ENCODE data around the gene VWA2.

The VWA2 gene

DNA sequence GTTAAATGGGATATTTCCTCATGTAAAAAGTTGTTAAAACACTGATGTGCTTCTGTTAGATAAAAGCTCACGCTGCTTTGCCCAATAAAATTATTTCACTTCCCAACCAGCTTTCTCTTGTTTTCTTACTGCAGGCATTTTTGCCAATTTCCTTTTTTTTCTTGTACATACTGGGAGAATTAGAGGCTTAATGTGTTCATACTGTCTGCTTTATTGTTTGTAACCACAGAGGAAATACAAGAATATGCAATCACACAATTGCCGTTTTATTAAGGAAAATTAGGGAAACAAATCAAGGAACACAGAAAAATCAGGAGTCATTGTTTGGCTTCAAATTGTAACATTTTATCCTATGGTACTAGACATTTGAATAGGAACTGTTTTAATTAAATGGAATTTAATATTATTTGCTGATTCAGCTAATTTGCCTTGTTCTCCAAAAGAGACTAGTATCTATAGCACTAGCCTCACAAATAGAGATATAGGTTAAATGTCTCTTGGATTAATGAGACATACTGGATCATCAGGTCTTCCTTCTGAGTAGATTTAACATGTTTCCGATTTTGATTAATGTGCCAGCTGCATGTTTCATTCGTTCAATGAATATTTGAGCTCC, 6.4 kb upstream of the VWA2 start:
- no peak overlapping the region for H3K27ac Mint-ChIP-seq
- no peaks in the 10 kb centered on the region for H3K4me1 Mint-ChIP-seq (ENCODE audit: low read depth)
- no peaks in the 10 kb centered on the region for H3K36me3 Mint-ChIP-seq
- H3K4me3 Mint-ChIP-seq, result no peak overlapping the region
- H3K27me3 Mint-ChIP-seq, result peaks cover 8% of the 10 kb centered on the region
- no peaks in the 10 kb centered on the region for H3K9me3 Mint-ChIP-seq (ENCODE audit: low read depth)

DNA sequence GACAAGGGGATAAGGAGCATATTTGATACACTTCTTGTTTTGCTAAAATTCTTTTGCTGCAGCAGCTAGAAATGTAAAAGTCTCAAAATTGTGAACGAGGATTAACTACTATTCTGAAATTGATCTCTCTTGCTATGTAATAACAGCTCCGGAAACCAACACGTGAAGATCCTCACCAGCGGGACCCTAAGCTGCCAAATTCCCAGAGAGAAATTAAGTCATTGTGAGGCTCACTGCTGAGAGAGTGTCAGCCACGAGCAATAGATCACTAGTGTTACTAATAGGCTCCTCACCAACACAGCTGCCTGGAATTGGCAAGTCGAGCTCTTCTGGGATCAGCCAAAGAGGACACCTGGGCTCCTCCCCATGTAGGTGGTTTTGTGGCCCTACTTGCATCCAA, 5.6 kb upstream of the VWA2 start:
- Mint-ChIP-seq H3K36me3 (no peaks in the 10 kb centered on the region), H3K4me1 (ENCODE audit: low read depth) (no peaks in the 10 kb centered on the region), H3K27me3 (peaks cover 8% of the 10 kb centered on the region), H3K27ac (no peak overlapping the region), H3K9me3 (ENCODE audit: low read depth) (no peaks in the 10 kb centered on the region), H3K4me3 (no peak overlapping the region)

DNA sequence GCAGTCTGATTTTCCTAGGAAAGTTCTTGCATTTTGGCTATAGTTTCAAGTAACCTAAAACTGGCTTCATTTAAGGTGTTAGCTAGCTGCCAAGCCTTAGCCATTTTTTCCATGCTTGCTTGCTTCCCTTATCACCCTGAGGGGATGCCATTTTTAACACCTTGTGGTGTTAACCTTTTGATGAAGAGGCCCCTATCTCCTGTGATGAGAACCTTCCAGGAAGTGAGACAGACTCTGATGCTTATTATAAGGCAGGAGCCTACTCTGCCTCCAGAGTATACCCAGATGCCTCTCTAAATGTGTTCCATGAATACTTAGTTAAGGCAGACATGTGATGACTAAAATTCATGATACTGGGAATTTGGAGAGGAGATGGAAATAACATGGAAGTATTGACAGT, 4.9 kb upstream of the VWA2 start:
- H3K4me3 Mint-ChIP-seq, result no peak overlapping the region
- H3K27me3 Mint-ChIP-seq, result peaks cover 10% of the 10 kb centered on the region
- no peaks in the 10 kb centered on the region for H3K9me3 Mint-ChIP-seq (ENCODE audit: low read depth)
- no peak overlapping the region for H3K27ac Mint-ChIP-seq
- peaks cover 3% of the 10 kb centered on the region for H3K4me1 Mint-ChIP-seq (ENCODE audit: low read depth)
- H3K36me3 Mint-ChIP-seq, result no peaks in the 10 kb centered on the region

DNA sequence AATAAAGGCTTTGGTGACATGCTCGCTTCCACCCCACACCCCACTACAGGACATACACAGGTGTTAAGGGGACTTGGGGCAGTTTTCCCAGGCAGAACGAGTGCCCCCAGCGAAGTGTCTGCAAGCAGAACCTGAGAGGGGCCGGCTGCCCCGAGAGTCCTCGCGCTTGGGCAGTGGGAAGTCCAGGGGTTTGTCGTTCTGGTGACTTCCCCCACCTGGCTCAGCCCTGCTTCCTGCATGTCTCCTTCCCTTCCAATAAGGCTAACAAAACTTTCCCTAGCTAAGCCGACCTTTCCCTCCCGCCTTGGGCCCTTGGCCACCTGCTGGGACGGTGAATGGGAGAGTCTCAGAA, 916 bp downstream of the VWA2 start:
- Mint-ChIP-seq H3K27ac (no peak overlapping the region), H3K4me3 (peak overlapping the region; percentile 50), H3K9me3 (ENCODE audit: low read depth) (no peaks in the 10 kb centered on the region), H3K36me3 (no peaks in the 10 kb centered on the region), H3K27me3 (peaks cover 30% of the 10 kb centered on the region), H3K4me1 (ENCODE audit: low read depth) (peaks cover 3% of the 10 kb centered on the region)

DNA sequence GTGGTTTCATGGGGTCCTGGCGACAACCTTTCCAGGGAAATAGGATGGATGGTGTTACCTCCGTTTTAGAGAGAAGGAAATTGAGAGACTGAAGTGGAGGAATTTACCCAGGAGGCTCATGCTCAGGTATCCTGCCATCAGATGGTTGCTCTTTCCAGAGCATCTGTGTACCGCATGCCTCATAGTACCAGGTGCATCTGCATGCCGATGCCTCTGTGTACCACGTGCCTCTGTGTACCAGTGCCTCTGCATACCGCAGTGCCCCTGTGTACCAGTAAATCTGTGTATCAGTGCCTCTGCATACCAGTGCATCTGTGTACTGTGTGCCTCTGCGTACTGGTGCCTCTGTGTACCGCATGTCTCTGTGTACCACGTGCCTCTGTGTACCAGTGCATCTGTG, 3.2 kb downstream of the VWA2 start:
- H3K27ac Mint-ChIP-seq, result no peak overlapping the region
- H3K36me3 Mint-ChIP-seq, result no peaks in the 10 kb centered on the region
- H3K27me3 Mint-ChIP-seq, result peaks cover 30% of the 10 kb centered on the region
- H3K4me1 Mint-ChIP-seq (ENCODE audit: low read depth), result peaks cover 3% of the 10 kb centered on the region
- no peak overlapping the region for H3K4me3 Mint-ChIP-seq
- no peaks in the 10 kb centered on the region for H3K9me3 Mint-ChIP-seq (ENCODE audit: low read depth)

DNA sequence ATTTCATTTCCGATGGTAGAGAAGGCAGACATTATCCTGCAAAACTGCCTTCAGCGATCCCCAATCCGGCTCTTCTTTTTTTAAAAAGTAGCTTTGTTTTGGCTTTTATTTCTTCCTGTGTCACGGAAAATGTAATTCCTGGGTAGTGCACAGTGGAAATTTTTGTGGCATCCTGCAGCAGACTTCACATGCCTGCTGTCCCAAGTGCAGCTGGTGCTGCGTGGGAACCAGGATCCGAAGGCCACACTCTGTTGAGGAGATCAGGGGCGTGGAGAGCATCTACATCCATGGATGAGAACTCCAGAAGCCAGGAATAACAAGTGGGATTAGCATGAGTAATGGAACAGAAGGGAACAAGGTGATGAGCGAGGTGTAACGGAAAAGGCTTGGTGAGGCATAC, 4.6 kb downstream of the VWA2 start:
- H3K4me1 Mint-ChIP-seq (ENCODE audit: low read depth), result peaks cover 3% of the 10 kb centered on the region
- peaks cover 24% of the 10 kb centered on the region for H3K27me3 Mint-ChIP-seq
- H3K36me3 Mint-ChIP-seq, result no peaks in the 10 kb centered on the region
- H3K9me3 Mint-ChIP-seq (ENCODE audit: low read depth), result no peaks in the 10 kb centered on the region
- H3K4me3 Mint-ChIP-seq, result no peak overlapping the region
- no peak overlapping the region for H3K27ac Mint-ChIP-seq

DNA sequence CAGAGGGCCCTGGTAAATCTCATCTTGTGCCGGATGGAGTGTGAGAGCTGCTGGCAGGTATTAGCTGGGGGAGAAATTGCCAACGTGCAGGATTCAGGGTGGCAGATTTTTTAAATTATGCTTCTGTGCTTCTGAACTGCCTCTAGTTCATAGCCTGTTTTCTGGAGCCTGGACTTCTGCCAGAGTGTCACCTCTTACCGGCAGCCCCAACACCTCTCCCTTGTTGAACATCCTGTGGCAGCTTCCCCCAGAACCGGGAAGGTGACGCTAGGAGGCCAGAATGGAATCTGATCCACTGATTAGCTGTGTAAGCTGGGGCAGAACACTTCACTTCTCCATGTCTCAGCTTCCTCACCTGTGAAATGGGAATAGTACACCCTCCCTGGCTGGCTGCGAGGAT, 5.1 kb downstream of the VWA2 start:
- H3K4me1 Mint-ChIP-seq (ENCODE audit: low read depth), result no peaks in the 10 kb centered on the region
- no peak overlapping the region for H3K4me3 Mint-ChIP-seq
- H3K36me3 Mint-ChIP-seq, result no peaks in the 10 kb centered on the region
- peaks cover 22% of the 10 kb centered on the region for H3K27me3 Mint-ChIP-seq
- no peaks in the 10 kb centered on the region for H3K9me3 Mint-ChIP-seq (ENCODE audit: low read depth)
- H3K27ac Mint-ChIP-seq, result no peak overlapping the region

DNA sequence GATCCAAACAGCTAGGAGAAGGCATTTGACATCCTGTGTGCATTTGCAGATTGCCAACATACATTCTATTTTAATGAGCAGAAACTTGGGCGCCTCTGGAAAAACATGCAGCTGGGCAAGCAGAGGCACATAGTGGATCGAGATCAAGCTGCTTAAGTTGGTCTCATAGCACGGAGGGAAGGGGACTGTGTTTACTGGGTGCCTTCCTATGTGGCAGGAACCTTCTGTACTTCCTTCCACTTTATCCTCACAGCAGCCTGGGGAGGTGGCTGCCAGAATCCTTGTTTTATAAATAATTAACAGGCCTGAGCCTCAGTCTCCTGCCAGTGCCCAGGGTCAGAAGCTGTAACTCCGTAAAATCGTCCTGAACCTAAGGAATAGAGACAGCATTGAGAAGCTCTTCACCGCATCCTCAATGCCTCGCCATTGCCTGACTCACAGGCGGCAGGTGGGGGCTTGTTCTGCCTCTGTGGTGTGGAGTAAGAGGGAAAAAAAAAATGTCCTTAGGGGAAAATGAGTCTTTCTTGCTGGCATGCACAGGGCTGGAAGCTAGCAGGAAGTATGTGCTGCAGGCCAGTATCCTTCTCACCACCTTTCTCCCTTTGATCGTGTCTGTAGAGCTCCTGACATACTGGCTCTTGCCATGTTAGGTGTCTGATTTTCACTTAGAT, 6.2 kb downstream of the VWA2 start:
- Mint-ChIP-seq H3K36me3 (no peaks in the 10 kb centered on the region), H3K9me3 (ENCODE audit: low read depth) (no peaks in the 10 kb centered on the region), H3K4me3 (no peak overlapping the region), H3K27ac (no peak overlapping the region), H3K4me1 (ENCODE audit: low read depth) (no peaks in the 10 kb centered on the region), H3K27me3 (peaks cover 24% of the 10 kb centered on the region)

DNA sequence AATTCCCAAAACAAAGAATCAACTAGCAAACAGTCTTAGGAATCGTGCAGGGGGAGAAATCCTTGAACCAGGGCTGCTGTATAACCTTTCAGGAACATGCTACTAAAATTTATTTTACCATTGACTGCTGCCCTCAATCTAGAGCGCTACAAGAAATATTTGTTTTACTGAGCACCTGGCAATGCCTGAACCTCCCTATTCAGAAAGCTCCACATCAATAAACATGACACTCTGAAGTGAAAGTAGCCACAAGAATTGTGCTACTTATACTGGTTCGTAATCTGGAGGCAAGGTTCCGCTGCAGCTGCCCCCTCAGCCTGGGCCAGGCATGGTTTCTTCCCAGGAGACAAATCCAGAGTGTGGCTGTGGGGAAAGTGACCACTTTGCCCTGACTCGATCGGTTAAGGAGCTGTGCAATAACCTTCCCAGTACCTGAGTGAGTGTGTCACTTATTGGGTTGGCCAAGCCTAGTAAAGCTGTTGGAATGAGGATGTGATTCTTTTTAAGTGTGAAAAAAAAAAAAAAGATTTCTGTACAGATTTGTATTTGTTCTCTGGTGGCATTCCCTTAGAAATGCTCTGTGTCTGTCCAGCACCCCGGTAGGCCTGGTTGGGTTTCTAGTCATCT, 7.7 kb downstream of the VWA2 start:
- Mint-ChIP-seq H3K27ac (no peak overlapping the region), H3K36me3 (no peaks in the 10 kb centered on the region), H3K9me3 (ENCODE audit: low read depth) (no peaks in the 10 kb centered on the region), H3K4me3 (no peak overlapping the region), H3K4me1 (ENCODE audit: low read depth) (no peaks in the 10 kb centered on the region), H3K27me3 (peaks cover 17% of the 10 kb centered on the region)

DNA sequence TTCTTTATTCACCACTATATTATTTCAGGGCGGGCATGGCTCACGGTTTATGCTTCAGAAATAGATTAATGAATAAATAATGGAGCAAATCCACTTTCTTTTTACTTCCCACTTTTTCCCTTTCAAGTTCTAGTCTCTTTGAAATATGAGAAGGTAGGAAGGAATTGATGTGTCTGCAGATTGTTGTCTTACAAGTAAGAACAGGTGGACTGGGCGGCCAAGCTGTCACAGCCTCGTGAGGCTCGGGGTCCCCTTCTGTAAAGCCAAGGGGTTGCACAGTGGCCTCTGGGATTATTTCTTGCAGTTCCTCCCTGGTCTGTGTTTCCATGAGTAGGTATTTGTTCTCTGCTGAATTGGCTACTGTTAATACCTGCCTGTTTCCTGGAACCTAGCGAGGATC, 11.2 kb downstream of the VWA2 start:
- H3K4me1 Mint-ChIP-seq (ENCODE audit: low read depth), result peaks cover 3% of the 10 kb centered on the region
- no peaks in the 10 kb centered on the region for H3K9me3 Mint-ChIP-seq (ENCODE audit: low read depth)

DNA sequence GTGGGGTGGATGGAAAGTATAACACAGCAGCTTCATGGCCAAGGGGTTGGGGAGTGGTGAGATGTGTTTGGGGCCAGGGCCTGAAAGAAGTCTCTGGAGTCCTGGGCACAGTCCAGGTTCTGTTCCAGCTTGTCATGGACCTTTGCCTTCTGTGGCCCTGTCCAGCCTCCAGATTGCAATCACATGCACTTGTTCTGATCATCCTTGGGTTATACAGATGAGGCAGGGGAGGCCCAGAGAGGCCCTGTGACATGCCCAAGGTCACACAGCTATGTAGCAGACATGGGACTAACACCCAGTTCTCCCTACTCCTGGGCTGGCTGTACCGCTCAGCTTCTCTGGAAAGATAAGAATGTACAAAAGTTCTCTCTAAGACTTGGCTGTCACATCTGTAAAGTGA, 11.7 kb downstream of the VWA2 start:
- no peaks in the 10 kb centered on the region for H3K36me3 Mint-ChIP-seq
- H3K4me3 Mint-ChIP-seq, result no peak overlapping the region
- no peaks in the 10 kb centered on the region for H3K9me3 Mint-ChIP-seq (ENCODE audit: low read depth)
- H3K27ac Mint-ChIP-seq, result no peak overlapping the region
- H3K27me3 Mint-ChIP-seq, result peaks cover 7% of the 10 kb centered on the region
- H3K4me1 Mint-ChIP-seq (ENCODE audit: low read depth), result peaks cover 3% of the 10 kb centered on the region

More for the DNA sequence above, 11.2 kb downstream of the VWA2 start:
- Mint-ChIP-seq H3K27ac (no peak overlapping the region), H3K27me3 (peaks cover 7% of the 10 kb centered on the region), H3K4me3 (no peak overlapping the region), H3K36me3 (no peaks in the 10 kb centered on the region)

DNA sequence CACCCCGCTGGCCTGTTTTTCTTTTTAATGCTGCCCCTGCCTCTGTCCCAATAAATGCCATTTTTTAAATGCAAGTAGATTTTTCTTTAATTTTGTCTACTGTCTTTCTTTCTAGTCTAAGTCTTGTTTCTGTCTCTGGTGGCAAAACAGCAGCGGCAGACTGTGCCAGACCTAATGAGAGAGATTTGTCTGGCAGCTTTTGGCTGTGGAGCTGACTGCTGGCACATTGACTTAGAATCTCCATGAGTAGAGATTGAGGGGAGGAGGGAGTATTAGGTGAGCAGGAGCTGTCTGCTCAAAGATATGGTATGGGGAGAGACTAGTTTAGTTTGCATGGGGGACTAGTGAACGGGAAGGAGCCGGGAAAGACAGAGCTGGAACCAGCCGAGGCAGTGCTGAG, 13.0 kb downstream of the VWA2 start:
- Mint-ChIP-seq H3K27me3 (peaks cover 7% of the 10 kb centered on the region), H3K4me1 (ENCODE audit: low read depth) (peaks cover 3% of the 10 kb centered on the region), H3K4me3 (no peak overlapping the region), H3K27ac (no peak overlapping the region), H3K36me3 (no peaks in the 10 kb centered on the region), H3K9me3 (ENCODE audit: low read depth) (no peaks in the 10 kb centered on the region)

DNA sequence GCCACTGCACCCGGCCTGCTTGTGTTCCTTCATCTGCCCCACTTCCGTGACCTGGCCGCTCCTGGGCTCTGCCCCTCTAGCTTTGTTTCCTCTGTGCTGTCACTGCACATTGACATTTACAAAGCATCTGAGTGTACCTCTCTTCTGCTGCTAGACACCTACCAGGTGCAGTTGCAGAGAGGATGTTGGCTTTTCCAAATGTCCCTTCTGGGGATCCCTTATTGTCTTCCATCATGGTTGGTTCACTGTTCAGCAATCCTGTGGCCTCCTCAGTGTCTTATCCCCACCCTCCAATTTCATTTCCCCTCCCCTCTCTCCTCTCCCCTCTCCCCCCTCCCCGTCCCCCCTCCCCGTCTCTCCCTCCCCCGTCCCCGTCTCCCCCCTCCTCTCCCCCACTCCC, 13.8 kb downstream of the VWA2 start:
- Mint-ChIP-seq H3K4me1 (ENCODE audit: low read depth) (peaks cover 3% of the 10 kb centered on the region), H3K36me3 (no peaks in the 10 kb centered on the region), H3K27ac (no peak overlapping the region), H3K27me3 (peaks cover 7% of the 10 kb centered on the region), H3K4me3 (no peak overlapping the region), H3K9me3 (ENCODE audit: low read depth) (no peaks in the 10 kb centered on the region)

DNA sequence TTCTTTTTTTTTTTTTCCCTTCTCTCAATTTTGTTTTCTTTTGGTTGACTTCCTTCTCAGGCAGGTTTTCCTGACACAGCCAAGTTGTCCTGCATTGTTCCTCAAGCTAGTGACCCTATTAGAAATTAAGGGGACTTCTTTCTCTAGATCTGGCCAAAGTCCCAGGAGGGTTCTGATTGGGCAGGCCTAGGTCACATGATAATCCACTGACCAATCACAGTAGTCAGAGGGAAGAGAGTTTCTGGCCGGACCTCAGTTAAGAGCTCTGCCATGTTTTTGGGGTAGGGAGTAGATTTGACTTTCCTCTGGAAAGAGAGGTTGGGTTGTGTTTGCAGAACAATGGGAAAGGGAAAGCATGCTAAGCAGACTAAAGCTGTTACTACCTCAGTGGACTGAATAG, 16.2 kb downstream of the VWA2 start:
- Mint-ChIP-seq H3K4me1 (ENCODE audit: low read depth) (peaks cover 10% of the 10 kb centered on the region), H3K4me3 (no peak overlapping the region), H3K27ac (no peak overlapping the region), H3K9me3 (ENCODE audit: low read depth) (no peaks in the 10 kb centered on the region), H3K27me3 (peaks cover 3% of the 10 kb centered on the region), H3K36me3 (no peaks in the 10 kb centered on the region)

DNA sequence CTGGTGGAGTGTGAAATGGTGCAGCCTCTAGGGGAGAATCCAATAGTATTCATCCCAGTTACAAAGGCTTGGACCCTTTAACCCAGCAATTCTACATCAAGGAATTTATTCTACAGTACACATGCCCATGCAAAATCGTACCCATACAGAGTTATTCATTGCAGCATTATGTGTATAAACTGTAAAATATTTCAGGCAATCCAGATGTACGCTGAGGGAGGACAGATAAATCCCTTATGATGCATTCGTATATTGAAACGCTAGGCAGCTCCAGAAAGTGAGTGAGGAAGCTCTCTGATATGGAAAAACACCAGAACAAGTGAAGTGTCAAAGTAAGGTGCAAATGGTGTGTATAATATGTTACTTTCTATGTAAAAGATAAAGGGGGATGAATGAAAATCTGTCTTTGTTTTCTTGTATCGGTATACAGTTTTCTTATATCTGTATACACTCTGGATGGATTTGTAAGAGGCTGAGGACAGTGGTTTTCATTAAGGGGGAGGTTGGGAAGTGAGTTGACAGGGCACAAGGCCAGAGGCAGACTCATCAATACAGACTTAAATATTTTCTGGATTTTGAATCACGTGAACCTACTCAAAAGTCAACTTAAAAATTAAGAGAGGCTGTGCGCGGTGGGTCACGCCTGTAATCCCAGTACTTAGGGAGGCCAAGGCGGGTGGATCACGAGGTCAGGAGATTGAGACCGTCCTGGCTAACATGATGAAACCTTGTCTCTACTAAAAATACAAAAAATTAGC, 17.1 kb downstream of the VWA2 start:
- Mint-ChIP-seq H3K9me3 (ENCODE audit: low read depth) (no peaks in the 10 kb centered on the region), H3K27ac (no peak overlapping the region), H3K4me1 (ENCODE audit: low read depth) (peaks cover 10% of the 10 kb centered on the region), H3K4me3 (no peak overlapping the region), H3K36me3 (no peaks in the 10 kb centered on the region), H3K27me3 (peaks cover 3% of the 10 kb centered on the region)
